GM18505 (cell line): ENCODE measurements around the gene CCDC61.

Experiments
- ATAC-seq: cut with Tn5 transposase; IDR thresholded peaks from one replicate; pipeline ENCODE4 v1.9.1; 2021; ENCODE audit not compliant: unreplicated experiment
- POLR2A ChIP-seq: IDR thresholded peaks from 4 replicates; pipeline ENCODE4 v1.6.1; 2011; ENCODE audit warnings: borderline replicate concordance; ENCODE audit not compliant: insufficient read depth, insufficient read length; ENCODE audit errors: extremely low read depth

The CCDC61 gene

GRCh38 chr19:45994998-45995714 lies at the start of gene CCDC61:
TSS of gene CCDC61 (plus strand) at chr19:45995467. CDS start at chr19:46003019, 7,552 bp downstream.
- TF ChIP-seq POLR2A: peak; percentile 90
- ATAC-seq: peak; percentile 93

GRCh38 chr19:45947926-45948325 lies 47.3 kb upstream of the CCDC61 start:
- no peak for TF ChIP-seq POLR2A
- no peak for ATAC-seq

- TF ChIP-seq POLR2A: no peak
- ATAC-seq: no peak
Observed at GRCh38 chr19:45952341-45952685, 43.0 kb upstream of the CCDC61 start.

GRCh38 chr19:45952686-45953505 lies 42.4 kb upstream of the CCDC61 start:
- no peak for TF ChIP-seq POLR2A
- ATAC-seq: no peak

GRCh38 chr19:45953676-45954075 lies 41.6 kb upstream of the CCDC61 start:
- no peak for ATAC-seq
- no peak for TF ChIP-seq POLR2A

GRCh38 chr19:45954156-45954555 lies 41.1 kb upstream of the CCDC61 start:
- TF ChIP-seq POLR2A: no peak
- no peak for ATAC-seq

- no peak for TF ChIP-seq POLR2A
- ATAC-seq: no peak
Observed at GRCh38 chr19:45955905-45956608, 39.2 kb upstream of the CCDC61 start.

GRCh38 chr19:45958320-45958719 lies 36.9 kb upstream of the CCDC61 start:
- no peak for TF ChIP-seq POLR2A

GRCh38 chr19:45958769-45959516 lies 36.3 kb upstream of the CCDC61 start:
- no peak for ATAC-seq
- no peak for TF ChIP-seq POLR2A

More at GRCh38 chr19:45958320-45958719, 36.9 kb upstream of the CCDC61 start:
- no peak for ATAC-seq

GRCh38 chr19:45959517-45960025 lies 35.7 kb upstream of the CCDC61 start:
- TF ChIP-seq POLR2A: no peak
- ATAC-seq: no peak

- ATAC-seq: no peak
Observed at GRCh38 chr19:45960595-45961235, 34.6 kb upstream of the CCDC61 start.

GRCh38 chr19:45962021-45962420 lies 33.2 kb upstream of the CCDC61 start:
- no peak for ATAC-seq
- TF ChIP-seq POLR2A: no peak

More at GRCh38 chr19:45960595-45961235, 34.6 kb upstream of the CCDC61 start:
- no peak for TF ChIP-seq POLR2A
